GM12875 (cell line): ENCODE measurements around the gene HEXB.

Source experiments
- H3K4me3 ChIP-seq: one replicate; pipeline ENCODE4 v1.5.1; 2011; ENCODE audit warnings: low read depth, low read length, control low read depth
- CTCF ChIP-seq: IDR thresholded peaks from 2 replicates; pipeline ENCODE4 v1.5.1; 2011; ENCODE audit warnings: low read depth, mild to moderate bottlenecking, control low read depth, inconsistent platforms, low read length, moderate library complexity, borderline replicate concordance; ENCODE audit not compliant: insufficient read depth

The HEXB gene

GRCh38 chr5:74684900-74685851 is at the start of gene HEXB:
Gene HEXB, plus strand, starts transcription at chr5:74685233. Its CDS starts 28 bp downstream, at chr5:74685261.
- TF ChIP-seq CTCF, result no peak
- peak within 1 kb of the TSS; percentile 79 for H3K4me3 ChIP-seq

- H3K4me3 ChIP-seq, result no peak overlapping the region
- no peak for TF ChIP-seq CTCF
These were observed 48.9 kb upstream of the HEXB start for GRCh38 chr5:74636149-74636548.

DNA sequence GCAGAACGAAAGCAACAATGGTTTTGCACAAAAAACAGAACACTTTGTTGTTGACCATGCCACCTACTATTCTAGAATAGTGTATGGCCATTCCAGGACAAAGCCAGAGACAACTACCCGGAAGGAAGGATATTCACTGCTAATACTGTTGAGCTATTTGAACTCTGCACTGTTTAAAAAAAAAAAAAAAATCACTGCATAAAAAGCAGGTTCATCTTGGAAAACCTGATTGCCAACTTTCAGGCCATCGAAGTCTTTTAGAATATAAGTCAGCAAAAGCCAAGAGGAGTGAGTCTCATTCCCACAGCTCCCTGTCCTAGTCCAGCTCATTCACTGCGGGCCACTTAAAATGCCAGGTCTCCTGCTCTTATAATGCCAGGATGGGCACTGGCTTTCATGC is 48.5 kb upstream of the HEXB start:
- no peak for TF ChIP-seq CTCF
- no peak overlapping the region for H3K4me3 ChIP-seq

DNA sequence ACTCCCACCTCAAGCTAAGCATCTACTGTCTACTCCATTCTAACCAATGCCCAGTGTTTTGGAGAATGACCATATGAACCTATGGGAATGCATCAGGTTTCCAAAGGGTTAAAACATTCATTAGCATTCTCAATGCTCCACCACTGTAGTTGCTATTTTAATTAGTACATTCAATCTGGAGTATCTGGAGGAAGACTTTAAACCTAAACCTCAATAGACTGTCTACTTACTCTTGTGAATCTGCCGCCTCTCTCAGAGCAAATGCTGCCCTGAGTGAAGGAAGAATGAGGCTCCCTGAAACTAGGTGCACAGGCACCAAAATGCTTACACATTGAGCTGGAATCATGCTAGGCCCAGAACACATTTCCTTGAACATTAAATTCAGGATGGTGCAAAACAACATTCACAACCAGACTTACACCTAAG is 46.5 kb upstream of the HEXB start:
- no peak for TF ChIP-seq CTCF
- peak overlapping the region; percentile 94 for H3K4me3 ChIP-seq

GRCh38 chr5:74638970-74639806 is 45.8 kb upstream of the HEXB start:
- no peak for TF ChIP-seq CTCF

GRCh38 chr5:74639807-74640449 is 45.1 kb upstream of the HEXB start:
- peak; percentile 50 for TF ChIP-seq CTCF
- peak overlapping the region; percentile 94 for H3K4me3 ChIP-seq

More at GRCh38 chr5:74638970-74639806, 45.8 kb upstream of the HEXB start:
- H3K4me3 ChIP-seq, result peak overlapping the region; percentile 94
